ENCODE measurements around the gene SELENOV.

Gene SELENOV

GRCh38 chr19:39533003-39533512 lies 18.1 kb downstream of the SELENOV start:
- DNase-seq (ENCODE audit: insufficient read length, low spot score) (no peak), FAIRE-seq (no peak)
- TF ChIP-seq CTCF (IDR thresholded peaks at IDR 0.05; ENCODE audit: insufficient read depth, missing control alignments), result no peak

GRCh38 chr19:39533791-39534190 lies 18.9 kb downstream of the SELENOV start:
- no peak for TF ChIP-seq CTCF (IDR thresholded peaks at IDR 0.05; ENCODE audit: insufficient read depth, missing control alignments)
- FAIRE-seq (no peak), DNase-seq (ENCODE audit: insufficient read length, low spot score) (no peak)

- TF ChIP-seq CTCF (IDR thresholded peaks at IDR 0.05; ENCODE audit: insufficient read depth, missing control alignments), result no peak
- no peak for FAIRE-seq
- no peak for DNase-seq (ENCODE audit: insufficient read length, low spot score)
Observed at GRCh38 chr19:39539165-39539517, 24.2 kb downstream of the SELENOV start.

- no peak for FAIRE-seq
Observed at GRCh38 chr19:39539518-39540332, 24.8 kb downstream of the SELENOV start, which contains the start of gene EID2. Gene EID2 (minus strand): TSS chr19:39540161. CDS start chr19:39540079, 82 bp downstream.

GRCh38 chr19:39540333-39540673 lies 25.4 kb downstream of the SELENOV start:
- no peak for TF ChIP-seq CTCF (IDR thresholded peaks at IDR 0.05; ENCODE audit: insufficient read depth, missing control alignments)
- DNase-seq (ENCODE audit: insufficient read length, low spot score) (no peak), FAIRE-seq (no peak)

More at GRCh38 chr19:39539518-39540332, 24.8 kb downstream of the SELENOV start, which contains the start of gene EID2:
- peak; percentile 83 for TF ChIP-seq CTCF (IDR thresholded peaks at IDR 0.05; ENCODE audit: insufficient read depth, missing control alignments)
- peak; percentile 93 for DNase-seq (ENCODE audit: insufficient read length, low spot score)

- TF ChIP-seq CTCF (IDR thresholded peaks at IDR 0.05; ENCODE audit: insufficient read depth, missing control alignments), result no peak
- FAIRE-seq (no peak), DNase-seq (ENCODE audit: insufficient read length, low spot score) (no peak)
Observed at GRCh38 chr19:39542206-39542605, 27.3 kb downstream of the SELENOV start.

GRCh38 chr19:39543477-39543857 lies 28.5 kb downstream of the SELENOV start:
- TF ChIP-seq CTCF (IDR thresholded peaks at IDR 0.05; ENCODE audit: insufficient read depth, missing control alignments), result no peak
- FAIRE-seq (no peak), DNase-seq (ENCODE audit: insufficient read length, low spot score) (no peak)
